Choroid plexus epithelial cell (primary cell): ENCODE measurements around the gene OPN1SW.
A peak's percentile ranks its signal among the peaks of the same experiment; 100 is the strongest.

ENCODE experiments used
- DNase-seq: peaks from one replicate; pipeline ENCODE4 v3.0.0-alpha.2; 2010; ENCODE audit warnings: low read depth
- H3K4me3 ChIP-seq: 2 replicates; pipeline ENCODE4 v1.5.1; 2011; ENCODE audit warnings: low read depth, mild to moderate bottlenecking, control low read depth, low read length, moderate library complexity
- TF ChIP-seq, protein P1 (sequence below): conservative IDR thresholded peaks from 2 replicates; pipeline ENCODE4 v1.5.1; 2011; ENCODE audit warnings: low read depth, mild to moderate bottlenecking, control low read depth, inconsistent platforms, low read length, moderate library complexity

Gene OPN1SW

GRCh38 chr7:128741491-128741890 is 34.1 kb downstream of the OPN1SW start:
- H3K4me3 ChIP-seq: peak overlapping the region; percentile 94

GRCh38 chr7:128740996-128741395 is 34.6 kb downstream of the OPN1SW start:
- H3K4me3 ChIP-seq: peak overlapping the region; percentile 94
- DNase-seq: peak; percentile 56

More at GRCh38 chr7:128741491-128741890, 34.1 kb downstream of the OPN1SW start:
- DNase-seq: no peak
- TF ChIP-seq, protein P1, sequence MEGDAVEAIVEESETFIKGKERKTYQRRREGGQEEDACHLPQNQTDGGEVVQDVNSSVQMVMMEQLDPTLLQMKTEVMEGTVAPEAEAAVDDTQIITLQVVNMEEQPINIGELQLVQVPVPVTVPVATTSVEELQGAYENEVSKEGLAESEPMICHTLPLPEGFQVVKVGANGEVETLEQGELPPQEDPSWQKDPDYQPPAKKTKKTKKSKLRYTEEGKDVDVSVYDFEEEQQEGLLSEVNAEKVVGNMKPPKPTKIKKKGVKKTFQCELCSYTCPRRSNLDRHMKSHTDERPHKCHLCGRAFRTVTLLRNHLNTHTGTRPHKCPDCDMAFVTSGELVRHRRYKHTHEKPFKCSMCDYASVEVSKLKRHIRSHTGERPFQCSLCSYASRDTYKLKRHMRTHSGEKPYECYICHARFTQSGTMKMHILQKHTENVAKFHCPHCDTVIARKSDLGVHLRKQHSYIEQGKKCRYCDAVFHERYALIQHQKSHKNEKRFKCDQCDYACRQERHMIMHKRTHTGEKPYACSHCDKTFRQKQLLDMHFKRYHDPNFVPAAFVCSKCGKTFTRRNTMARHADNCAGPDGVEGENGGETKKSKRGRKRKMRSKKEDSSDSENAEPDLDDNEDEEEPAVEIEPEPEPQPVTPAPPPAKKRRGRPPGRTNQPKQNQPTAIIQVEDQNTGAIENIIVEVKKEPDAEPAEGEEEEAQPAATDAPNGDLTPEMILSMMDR: no peak

GRCh38 chr7:128739990-128740682 is 35.5 kb downstream of the OPN1SW start:
- DNase-seq: no peak
- TF ChIP-seq, protein P1: no peak
- peak overlapping the region; percentile 94 for H3K4me3 ChIP-seq

More at GRCh38 chr7:128740996-128741395, 34.6 kb downstream of the OPN1SW start:
- TF ChIP-seq, protein P1: no peak

DNA sequence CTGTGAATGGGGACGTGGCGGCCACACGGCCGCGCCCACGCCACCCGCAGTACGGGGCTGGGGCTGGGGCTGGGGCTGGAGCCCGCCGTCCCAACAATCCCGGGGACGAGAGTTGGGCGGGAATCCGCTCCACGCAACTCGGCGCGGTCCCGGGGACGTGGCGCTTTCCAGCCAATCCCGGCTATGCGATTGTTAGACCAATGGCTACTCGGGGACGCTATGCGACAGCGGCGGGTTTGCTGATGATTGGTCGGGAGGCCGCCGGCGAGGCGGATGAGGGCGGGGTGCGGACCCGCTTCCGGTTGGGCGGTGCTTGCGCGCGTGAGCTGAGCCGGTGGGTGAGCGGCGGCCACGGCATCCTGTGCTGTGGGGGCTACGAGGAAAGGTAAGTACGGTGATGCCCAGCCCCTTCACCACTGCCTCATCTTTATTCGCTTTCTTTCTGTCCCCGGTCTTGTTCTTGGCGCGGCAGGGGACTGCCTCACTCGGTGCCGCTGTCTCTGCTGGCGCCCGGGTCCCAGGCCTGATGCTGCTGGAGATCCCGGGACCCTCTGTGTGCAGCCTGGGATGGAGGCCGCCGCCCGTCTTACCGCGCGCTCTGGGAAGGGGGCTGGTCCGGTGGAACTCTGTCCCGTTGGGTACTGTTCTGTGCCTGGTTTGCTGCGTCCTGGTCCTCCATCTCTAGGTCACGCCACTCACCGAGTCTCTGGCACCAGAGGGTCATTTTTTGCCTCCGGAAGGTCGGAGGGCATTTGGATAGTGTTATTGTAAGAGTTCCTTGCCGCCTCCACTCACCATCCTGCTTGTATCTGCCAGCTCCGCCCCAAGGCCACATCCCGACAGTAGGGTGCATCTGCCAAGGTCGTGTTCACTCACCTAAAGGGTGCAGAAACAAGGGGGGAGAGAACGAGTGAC is 36.3 kb downstream of the OPN1SW start, which contains the start of gene CALU:
CALU (plus strand) TSS at position 312 of the 915 bp plus-strand sequence. CDS start 9,225 bp downstream, outside the sequence.
- TF ChIP-seq, protein P1: peak; percentile 3
- peak within 1 kb of the TSS; percentile 94 for H3K4me3 ChIP-seq
- DNase-seq: peak; percentile 97

- H3K4me3 ChIP-seq: peak overlapping the region; percentile 94
- TF ChIP-seq, protein P1: no peak
- no peak for DNase-seq
Measured at GRCh38 chr7:128738570-128739047, 37.0 kb downstream of the OPN1SW start.

- H3K4me3 ChIP-seq: no peak overlapping the region
- TF ChIP-seq, protein P1: no peak
- peak; percentile 42 for DNase-seq
Measured at GRCh38 chr7:128737867-128738385, 37.7 kb downstream of the OPN1SW start.
